Kidney tubule cell (primary cell): ENCODE measurements around the gene NYAP2.

Source experiments
- DNase-seq: peaks from one replicate; pipeline ENCODE4 v3.0.0-alpha.2; 2018; ENCODE audit warnings: low spot score

NYAP2 gene

DNA sequence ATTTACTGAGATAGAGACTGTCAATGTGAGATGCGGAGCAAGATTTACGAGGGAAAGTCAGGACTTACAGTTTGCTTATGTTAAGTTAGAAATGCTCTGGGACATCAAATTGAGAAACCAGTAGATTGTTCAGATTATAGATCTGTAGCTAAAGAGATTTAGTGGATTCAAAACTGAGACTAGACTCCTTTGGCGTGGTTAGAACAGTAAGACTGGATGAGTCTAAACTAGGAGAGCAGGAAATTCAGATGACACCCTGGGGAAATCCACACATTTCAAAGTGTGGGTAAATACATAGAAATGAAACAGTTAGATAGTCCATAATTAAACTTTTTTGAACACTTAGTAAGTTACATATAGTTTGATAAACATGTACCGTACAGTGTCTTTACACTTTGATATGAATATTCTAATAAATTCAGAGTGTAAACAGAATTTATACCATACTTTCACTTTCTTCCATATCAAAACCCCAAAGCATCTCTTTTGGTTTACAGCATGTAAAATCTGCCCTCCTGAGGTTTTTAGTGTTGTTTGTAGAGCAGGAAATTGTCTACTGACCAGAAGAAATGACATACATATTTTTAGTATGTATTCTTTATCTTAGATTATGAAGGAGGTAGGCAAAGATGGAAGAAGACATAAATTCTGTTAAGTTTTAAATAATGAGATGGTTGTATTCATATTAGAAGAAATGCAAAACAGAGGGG is 231.5 kb downstream of the NYAP2 start:
- DNase-seq = no peak

- no peak for DNase-seq
Measured at GRCh38 chr2:225632351-225632750, 232.8 kb downstream of the NYAP2 start.

DNA sequence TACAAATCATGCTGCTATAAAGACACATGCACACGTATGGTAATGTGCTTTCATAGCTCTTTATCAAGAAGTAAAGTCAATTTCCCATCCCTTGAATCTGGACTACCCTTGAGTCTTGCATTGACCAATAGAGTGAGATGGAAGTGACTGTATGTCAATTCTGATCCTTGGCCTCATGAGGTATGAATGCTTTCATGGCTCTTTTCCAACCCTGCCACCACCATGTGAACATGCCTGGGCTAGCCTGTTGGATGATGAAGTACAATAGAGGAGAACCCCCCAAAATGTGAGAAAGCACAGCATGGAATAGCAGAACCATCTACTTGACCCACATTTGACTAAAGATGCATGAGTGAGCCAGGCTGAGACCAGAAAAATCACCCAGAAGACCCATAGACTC is 237.0 kb downstream of the NYAP2 start:
- DNase-seq = no peak

- no peak for DNase-seq
Measured at GRCh38 chr2:225637259-225637658, 237.7 kb downstream of the NYAP2 start.

- no peak for DNase-seq
Measured at GRCh38 chr2:225640550-225640949, 241.0 kb downstream of the NYAP2 start.

GRCh38 chr2:225649274-225649673 is 249.8 kb downstream of the NYAP2 start:
- DNase-seq = no peak

DNA sequence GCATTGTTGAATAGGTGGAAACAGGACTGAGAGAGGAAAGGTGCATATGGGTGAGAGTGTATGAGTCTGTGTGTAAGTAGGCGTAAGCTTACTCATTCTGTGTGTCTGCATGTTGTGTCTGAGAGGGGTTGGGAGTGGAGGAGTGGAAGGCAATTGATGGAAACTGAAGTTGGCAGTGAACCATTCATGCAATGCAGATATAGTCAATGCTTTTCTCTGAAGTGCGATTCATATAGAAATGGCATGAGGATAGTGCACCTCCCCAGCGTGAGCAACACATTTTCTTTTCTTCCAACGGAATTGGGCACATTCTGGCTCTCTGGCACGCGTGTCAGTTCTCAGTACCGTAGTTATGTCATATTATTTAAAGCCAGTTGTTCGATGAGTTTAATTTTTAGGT is 250.5 kb downstream of the NYAP2 start:
- no peak for DNase-seq

DNA sequence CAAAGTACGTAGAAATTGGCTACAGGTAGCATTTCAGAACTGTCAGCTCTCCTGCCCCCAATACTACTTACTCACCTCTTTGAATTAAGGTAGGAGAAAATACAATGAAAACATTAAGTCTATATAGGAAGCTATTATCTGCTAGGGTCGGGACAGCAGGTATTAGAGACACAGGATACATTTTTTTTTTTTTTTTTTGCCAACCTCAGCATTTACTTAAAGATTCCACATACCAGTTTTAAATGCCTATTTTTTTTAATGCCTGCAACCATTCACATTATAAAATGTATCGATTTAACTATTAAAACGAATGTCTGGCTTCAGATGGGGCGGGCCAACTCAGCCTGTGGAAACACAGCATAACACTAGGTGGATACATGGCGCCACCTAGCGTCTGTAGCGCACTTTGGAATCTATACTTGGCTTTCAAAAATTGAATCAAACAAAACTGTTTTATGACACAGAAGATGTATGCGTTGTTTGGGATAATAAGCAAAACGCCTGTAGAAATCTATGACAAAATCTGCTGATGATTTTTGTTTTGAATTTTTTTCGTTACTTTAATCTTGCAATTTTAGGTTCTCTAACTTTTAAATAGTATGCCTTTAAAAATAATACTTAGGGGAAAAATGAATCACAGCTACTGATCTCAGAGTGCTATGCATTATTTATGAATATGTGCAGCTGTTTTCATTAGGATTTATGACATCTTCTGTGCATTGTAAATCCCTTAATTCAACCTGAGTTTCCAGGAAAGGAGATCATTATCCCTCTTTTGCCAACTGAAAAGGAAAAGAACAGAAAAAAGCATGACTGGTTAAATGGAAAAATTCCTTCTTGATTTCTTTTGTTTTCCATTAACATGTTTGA is 261.0 kb downstream of the NYAP2 start:
- peak; percentile 57 for DNase-seq

DNA sequence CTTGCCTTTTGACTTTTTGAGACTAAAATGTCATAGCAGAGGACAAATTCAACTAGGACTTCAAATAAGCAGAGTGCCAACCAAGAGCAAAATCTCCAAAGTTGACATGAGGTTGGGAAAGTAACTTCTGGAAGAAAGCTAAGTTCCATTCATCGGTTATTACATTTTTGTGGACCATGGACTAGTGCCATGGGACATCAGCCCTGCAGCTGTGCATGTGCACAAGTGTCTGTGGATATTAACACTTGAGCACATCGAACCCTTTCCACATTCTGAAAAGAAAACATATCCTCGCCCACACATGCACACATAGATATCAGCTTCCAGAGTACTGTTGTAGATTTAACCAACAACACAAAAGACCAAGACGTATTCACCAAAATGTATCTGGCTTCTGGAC is 262.6 kb downstream of the NYAP2 start:
- DNase-seq = no peak

DNA sequence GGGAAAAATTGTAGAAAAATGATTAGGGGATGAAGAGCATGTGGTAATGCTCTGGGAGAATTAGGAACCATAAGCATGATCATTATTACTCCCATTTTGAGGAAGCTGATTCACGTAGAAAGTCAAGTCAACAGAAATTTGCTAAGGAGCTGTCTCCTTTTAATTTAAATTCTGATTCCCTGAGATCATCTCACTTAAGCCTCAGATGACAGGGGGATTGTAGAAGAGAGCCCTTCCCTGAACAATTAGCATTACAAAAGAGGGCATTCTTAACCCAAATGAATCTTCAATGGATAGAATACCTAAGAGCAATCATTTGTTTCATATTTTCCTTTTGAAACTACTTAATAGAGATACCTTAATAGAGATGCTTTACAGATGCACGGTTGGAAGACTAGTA is 267.9 kb downstream of the NYAP2 start:
- DNase-seq = no peak

- DNase-seq = peak; percentile 63
Measured at GRCh38 chr2:225668606-225669266, 269.2 kb downstream of the NYAP2 start.

DNA sequence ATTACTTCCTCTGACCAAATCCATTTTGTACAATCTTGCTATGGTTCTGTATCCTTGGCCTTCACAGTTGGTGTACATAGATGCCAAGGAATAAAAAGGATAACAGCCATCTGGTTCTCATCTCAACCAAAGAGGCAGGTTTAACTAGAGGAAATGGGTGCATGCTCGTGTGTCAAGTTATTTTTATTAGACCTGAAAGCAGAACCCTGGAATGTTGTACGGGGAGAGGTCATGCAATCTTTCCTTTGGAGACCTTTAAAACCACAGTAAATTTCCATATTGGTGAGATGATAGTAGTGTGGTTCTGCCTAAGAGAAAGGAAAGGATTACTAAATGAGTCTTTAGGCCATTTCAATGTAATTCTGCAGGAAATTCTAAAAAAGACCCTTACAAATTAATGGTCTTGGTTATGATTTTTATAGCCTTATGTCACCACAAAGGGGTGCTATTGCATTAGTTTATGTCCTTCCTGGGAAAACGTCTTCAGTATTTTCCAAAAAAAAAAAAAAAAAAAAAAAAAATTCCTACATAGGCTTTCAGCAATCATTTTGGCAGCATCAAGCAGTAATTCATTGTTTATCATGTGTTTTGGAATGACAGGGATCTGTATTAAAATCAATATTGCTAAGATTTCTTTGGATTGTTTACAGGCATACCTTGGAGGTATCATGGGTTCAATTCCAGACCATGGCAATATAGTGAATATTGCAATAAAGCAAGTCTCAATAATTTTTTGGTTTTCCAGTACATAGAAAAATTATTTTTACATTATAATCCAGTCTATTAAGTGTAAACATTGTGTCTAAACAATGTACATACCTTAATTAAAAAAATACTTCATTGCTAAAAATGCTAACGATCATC is 270.8 kb downstream of the NYAP2 start:
- DNase-seq = peak; percentile 42

GRCh38 chr2:225678792-225679191 is 279.3 kb downstream of the NYAP2 start:
- DNase-seq = no peak

- no peak for DNase-seq
Measured at GRCh38 chr2:225683258-225683657, 283.7 kb downstream of the NYAP2 start.

DNA sequence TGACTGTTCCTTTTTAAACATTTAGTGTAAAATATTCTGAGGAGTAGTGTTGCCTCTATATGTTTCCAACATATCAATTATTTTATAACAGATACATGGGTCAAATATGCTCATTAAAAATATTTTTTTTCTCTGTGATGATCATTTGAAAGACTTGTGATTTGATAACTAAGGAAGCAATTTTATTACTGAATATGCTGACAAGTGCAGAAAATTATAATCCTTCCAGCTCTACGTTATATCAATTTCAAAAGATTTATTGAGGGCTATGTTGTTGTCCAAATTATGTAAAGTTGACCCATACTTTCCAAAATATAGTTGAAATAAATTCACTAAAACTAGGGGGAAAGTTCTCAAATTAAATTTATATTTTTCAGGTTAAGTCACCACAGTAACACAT is 290.6 kb downstream of the NYAP2 start:
- no peak for DNase-seq

DNA sequence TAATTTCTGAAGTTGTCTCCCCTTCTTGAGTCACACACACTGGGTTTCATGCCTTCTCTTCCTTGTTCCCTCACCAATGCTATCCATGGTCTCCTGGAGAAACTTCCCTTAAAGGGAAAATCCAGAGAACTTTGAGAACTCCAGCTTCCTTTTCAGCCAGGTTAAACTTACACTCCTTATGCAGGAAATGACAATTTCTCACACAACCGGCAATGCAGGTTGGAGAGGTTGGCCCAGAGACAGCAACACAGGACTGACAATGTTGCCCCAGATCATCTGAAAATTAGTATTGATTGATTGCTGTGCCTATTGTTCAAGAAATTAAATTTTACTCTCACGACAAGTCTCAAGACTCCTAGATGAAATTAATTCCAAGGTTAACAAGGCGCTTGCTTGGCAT is 292.2 kb downstream of the NYAP2 start:
- peak; percentile 69 for DNase-seq

DNA sequence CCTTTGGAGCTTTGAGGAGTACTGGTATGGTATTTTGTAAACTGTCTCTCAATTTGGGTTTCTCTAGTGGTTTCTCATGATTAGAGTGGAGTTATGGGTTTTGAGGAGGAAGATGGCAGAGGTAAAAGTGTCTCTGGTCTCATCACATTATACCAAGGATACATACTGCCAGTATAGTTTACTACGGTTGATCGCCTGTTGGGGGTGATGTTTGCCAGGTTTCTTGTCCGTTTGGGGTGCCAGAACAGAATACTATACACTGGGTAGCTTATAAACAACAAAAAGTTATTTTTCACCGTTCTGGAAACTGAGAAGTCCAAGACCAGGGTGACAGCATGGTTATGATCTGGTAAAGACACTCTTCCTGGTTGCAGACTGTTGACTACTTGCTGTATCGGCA is 293.7 kb downstream of the NYAP2 start:
- no peak for DNase-seq

- DNase-seq = no peak
Measured at GRCh38 chr2:225694664-225695063, 295.2 kb downstream of the NYAP2 start.

DNA sequence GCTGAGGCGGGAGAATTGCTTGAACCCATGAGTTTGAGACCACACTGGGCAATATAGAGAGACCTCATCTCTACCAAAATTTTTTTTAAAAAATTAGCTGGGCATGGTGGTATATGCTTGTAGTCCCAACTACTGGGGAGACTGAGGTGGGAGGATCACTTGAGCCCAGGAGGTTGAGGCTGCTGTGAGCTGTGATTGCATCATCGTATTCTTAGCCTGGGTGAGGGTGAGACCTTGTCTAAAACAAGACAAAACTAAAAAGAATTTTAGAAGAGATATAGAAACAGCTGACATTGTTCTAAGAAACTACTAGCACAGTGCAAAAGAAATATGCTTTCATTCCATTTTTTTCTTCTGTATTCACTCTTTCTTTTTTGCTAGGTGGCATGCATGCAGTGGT is 298.4 kb downstream of the NYAP2 start:
- DNase-seq = no peak
